ENCODE measurements around the gene NBR1.
"Not testable (repeated sequence)": the region's sequence is repeated elsewhere in the genome, so short reads cannot be mapped to it uniquely, and the experiment has no call there.

Gene NBR1

GRCh38 chr17:43246456-43246855 lies 75.4 kb downstream of the NBR1 start:
- DNase-seq: not testable (repeated sequence)

Data from nucleus accumbens (tissue), 56 donors.